Ishikawa (cell line): ENCODE results near the gene ATP7A.
A peak's percentile ranks its signal among the peaks of the same experiment; 100 is the strongest.

ENCODE experiments used
- CEBPB ChIP-seq: IDR thresholded peaks from 2 replicates; pipeline ENCODE4 v1.6.1; 2012
- CREB1 ChIP-seq: IDR thresholded peaks from 2 replicates; pipeline ENCODE4 v1.6.1; 2012; ENCODE audit warnings: low read depth
- EGR1 ChIP-seq: IDR thresholded peaks from 2 replicates; pipeline ENCODE4 v1.6.1; 2012
- EP300 ChIP-seq: IDR thresholded peaks from 2 replicates; pipeline ENCODE4 v1.6.1; 2012; ENCODE audit warnings: borderline replicate concordance
- FOXM1 ChIP-seq: IDR thresholded peaks from 2 replicates; pipeline ENCODE4 v1.6.1; 2012; ENCODE audit warnings: low read depth, borderline replicate concordance
- NFIC ChIP-seq: IDR thresholded peaks from 2 replicates; pipeline ENCODE4 v1.6.1; 2012
- RAD21 ChIP-seq: IDR thresholded peaks from 2 replicates; pipeline ENCODE4 v1.6.1; 2012; ENCODE audit warnings: low read depth
- TAF1 ChIP-seq: IDR thresholded peaks from 2 replicates; pipeline ENCODE4 v1.6.1; 2012; ENCODE audit warnings: low read depth, mild to moderate bottlenecking
- TEAD4 ChIP-seq: IDR thresholded peaks from 2 replicates; pipeline ENCODE4 v1.6.1; 2012
- YY1 ChIP-seq: IDR thresholded peaks from 2 replicates; pipeline ENCODE4 v1.6.1; 2012; ENCODE audit warnings: low read depth
- TF ChIP-seq, protein P1 (sequence below): IDR thresholded peaks from 2 replicates; pipeline ENCODE4 v1.6.1; 2012
- TF ChIP-seq, protein P2 (sequence below): IDR thresholded peaks from 2 replicates; pipeline ENCODE4 v1.6.1; 2012; ENCODE audit warnings: low read depth, mild to moderate bottlenecking

DNA sequence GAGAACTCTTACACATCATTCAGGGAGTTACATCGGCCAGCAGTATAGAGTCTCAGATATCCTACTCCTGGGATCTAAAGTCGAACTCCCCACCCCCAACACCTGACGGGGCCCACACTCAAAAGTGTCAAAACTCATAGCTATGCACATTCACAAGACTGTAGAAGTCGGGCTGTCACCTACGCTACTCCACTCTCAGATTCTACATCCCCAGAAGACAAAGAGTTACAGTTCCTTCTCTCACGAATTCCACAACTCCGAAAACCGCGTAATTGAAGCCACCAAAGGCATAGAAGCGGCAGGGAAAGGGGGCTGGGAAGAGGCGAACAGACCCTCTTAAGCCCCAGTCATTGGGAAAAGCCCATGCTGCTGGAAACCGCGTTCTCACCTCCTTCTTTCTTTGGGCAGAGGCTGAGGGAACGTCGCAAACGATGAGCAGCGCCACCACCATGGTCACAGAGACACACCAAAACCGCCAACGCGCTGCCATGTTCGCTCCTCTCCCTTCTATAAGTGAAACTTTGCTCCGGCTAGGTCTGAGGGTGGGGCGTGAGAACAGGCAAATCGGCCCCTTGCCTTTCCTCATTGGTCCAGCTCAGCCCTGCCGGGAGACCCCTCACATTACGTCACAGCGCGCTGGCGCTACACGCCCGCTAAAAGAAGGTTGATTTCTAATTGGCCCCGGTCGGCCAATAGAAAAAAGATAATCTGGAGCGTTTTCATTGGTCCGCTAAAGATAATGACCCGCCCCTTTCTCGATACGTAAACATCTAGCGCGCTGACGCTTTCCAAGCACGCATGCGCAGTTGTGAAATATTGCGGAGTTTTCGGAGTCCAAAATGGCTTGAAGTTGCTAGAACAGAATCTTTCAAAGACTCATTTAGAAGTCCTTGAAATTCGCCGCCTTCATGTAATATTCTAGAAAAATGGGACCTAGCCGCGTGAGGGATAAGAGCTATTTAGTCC, 15.3 kb upstream of the ATP7A start, which contains the start of gene MAGT1:
- TF ChIP-seq EGR1 (no peak), NFIC (no peak), YY1 (peak; percentile 76), EP300 (no peak), RAD21 (no peak), TAF1 (peak; percentile 58), TEAD4 (no peak), CEBPB (peak; percentile 60), FOXM1 (peak; percentile 15; the same call in 1 of the 2 replicates), CREB1 (peak; percentile 79)
- TF ChIP-seq, protein P1, sequence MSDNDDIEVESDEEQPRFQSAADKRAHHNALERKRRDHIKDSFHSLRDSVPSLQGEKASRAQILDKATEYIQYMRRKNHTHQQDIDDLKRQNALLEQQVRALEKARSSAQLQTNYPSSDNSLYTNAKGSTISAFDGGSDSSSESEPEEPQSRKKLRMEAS = no peak
- TF ChIP-seq, protein P2, sequence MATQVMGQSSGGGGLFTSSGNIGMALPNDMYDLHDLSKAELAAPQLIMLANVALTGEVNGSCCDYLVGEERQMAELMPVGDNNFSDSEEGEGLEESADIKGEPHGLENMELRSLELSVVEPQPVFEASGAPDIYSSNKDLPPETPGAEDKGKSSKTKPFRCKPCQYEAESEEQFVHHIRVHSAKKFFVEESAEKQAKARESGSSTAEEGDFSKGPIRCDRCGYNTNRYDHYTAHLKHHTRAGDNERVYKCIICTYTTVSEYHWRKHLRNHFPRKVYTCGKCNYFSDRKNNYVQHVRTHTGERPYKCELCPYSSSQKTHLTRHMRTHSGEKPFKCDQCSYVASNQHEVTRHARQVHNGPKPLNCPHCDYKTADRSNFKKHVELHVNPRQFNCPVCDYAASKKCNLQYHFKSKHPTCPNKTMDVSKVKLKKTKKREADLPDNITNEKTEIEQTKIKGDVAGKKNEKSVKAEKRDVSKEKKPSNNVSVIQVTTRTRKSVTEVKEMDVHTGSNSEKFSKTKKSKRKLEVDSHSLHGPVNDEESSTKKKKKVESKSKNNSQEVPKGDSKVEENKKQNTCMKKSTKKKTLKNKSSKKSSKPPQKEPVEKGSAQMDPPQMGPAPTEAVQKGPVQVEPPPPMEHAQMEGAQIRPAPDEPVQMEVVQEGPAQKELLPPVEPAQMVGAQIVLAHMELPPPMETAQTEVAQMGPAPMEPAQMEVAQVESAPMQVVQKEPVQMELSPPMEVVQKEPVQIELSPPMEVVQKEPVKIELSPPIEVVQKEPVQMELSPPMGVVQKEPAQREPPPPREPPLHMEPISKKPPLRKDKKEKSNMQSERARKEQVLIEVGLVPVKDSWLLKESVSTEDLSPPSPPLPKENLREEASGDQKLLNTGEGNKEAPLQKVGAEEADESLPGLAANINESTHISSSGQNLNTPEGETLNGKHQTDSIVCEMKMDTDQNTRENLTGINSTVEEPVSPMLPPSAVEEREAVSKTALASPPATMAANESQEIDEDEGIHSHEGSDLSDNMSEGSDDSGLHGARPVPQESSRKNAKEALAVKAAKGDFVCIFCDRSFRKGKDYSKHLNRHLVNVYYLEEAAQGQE = no peak
